Anterior cingulate cortex (tissue), 58 donors: ENCODE results near the gene KCNJ14.
A peak's percentile ranks its signal among the peaks of the same experiment; 100 is the strongest.

Experiments used
- DNase-seq, 58 donors: peaks; one replicate each; lab custom pipeline; 2025; lab: John Stamatoyannopoulos, UW

KCNJ14 gene

DNA sequence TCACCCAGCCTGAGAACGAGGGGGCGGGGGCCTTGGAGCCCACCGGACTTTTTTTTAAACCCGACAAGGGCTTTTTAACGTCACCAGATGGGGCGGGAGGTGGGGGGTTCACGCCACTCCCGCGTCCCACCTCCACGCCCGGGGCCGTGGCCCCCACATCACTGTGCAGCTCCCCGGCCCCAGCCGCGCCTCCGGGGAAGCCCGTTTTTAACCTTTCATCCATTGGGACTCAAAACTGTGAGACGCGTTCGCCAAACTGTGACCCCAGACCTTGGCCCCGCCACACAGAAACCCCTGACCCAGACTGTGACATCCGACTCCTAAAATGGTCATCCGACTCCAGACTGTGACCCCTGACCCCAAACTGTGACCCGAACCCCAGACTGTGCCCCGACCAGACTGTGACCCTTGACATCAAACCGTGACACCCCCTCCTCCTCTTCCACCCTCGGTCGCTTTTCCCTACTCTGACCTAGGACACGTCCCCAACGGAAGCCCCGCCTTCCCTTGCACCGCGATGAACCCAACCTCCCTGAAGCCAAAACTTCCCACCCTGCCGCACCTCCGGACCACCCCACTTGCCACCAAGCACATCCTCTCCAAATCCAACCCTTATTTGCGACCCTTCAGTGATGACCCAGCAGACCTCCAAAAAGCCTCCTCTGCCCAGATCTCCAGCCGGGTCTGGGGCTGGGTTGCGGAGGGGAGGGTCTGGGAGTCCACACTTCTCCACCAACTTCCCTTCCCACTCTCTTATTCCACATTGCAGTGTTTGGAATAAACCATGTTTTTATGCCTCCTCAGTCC is 11.0 kb upstream of the KCNJ14 start:
- no peak for DNase-seq

DNA sequence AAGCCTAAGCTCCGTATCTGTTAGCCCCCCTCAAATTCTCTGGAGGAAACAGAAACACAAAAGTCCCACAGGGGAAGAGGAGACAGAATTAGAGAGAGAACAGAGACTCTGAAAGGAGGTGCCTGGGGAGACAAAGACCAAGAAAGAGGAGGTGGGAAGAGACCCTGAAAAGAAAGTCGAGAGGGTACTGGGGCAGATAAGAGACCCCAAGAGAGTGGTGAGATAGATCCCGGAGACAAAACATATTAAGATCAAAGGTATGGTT is 10.5 kb upstream of the KCNJ14 start:
- no peak for DNase-seq

- peak in 31 of 58 donors; percentile 14 to 88 (median 57) for DNase-seq
Measured at GRCh38 chr19:48445256-48445605, 10.1 kb upstream of the KCNJ14 start.

DNA sequence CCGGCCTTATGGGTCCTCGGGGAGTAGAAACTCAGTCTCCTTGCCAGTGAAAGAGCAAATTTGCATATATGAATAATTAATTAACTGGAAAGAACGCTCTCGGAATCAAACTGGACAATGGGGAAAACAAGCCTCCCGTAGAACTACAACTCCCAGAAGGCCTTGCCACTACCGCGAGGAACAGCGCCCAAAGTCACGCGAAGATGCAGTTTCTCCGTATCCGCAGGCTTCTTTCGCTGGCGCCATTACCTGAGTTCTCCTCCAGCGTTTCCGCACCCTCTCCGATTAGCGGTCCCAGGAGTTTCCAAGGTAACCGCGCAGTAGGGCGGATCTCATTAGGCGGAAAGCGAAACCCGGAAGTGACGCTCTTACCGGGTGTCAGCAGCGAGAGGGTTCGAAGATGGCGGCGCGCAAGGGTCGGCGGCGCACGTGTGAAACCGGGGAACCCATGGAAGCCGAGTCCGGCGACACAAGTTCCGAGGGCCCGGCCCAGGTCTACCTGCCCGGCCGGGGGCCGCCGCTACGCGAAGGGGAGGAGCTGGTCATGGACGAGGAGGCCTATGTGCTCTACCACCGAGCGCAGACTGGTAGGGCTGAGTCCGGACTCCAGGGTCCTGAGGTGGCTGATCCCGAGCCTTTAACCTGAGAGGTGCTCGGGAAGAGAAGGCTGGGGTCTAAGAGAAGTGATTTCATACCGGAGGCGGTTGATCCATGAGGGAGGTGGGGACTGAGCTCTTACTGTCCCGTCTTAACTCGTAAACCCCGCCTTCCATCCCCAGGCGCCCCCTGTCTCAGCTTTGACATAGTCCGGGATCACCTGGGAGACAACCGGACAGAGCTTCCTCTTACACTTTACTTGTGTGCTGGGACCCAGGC is 9.5 kb upstream of the KCNJ14 start, which contains the start of gene GRWD1:
Gene GRWD1, plus strand, starts transcription at position 378 of the 876 bp plus-strand sequence. Its CDS starts 23 bp downstream, at position 401.
- peak; percentile 42 to 95 (median 86) for DNase-seq

- no peak for DNase-seq
Measured at GRCh38 chr19:48446579-48446978, 8.8 kb upstream of the KCNJ14 start.

DNA sequence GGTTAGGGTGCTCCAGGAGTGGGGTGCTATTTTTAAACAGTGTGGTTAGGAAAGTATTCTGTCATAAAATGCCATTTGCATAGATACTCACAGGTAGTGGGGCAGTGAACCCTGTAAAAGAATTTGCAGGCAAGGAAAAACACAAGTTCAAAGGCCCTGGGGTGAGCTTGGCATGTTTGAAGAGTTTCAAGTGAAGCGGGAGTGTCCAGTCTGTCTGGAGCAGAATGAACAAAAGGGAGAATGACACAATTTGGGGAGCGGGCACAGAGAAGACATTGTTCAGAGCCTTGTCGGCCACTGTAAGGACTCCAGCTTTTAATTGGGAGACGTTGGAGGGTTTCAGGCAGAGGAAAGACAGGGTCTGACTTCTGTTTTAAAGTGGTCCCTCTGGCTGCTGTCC is 6.8 kb upstream of the KCNJ14 start:
- DNase-seq, result no peak

DNA sequence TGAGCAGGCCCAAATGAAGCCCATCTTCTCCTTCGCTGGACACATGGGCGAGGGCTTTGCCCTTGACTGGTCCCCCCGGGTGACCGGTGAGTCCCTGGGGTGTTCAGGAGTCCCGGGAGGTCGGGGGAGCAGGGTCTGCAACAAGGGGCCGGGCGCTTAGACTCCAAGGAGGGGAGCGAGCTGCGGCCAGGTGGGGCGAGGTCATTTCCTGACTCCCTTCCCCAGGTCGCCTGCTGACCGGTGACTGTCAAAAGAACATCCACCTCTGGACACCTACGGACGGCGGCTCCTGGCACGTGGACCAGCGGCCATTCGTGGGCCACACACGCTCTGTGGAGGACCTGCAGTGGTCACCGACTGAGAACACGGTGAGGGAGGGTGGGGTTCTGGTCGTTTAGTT is 4.9 kb upstream of the KCNJ14 start:
- no peak for DNase-seq

- DNase-seq, result no peak
Measured at GRCh38 chr19:48450863-48451262, 4.5 kb upstream of the KCNJ14 start.

- DNase-seq, result no peak
Measured at GRCh38 chr19:48451624-48452023, 3.8 kb upstream of the KCNJ14 start.

DNA sequence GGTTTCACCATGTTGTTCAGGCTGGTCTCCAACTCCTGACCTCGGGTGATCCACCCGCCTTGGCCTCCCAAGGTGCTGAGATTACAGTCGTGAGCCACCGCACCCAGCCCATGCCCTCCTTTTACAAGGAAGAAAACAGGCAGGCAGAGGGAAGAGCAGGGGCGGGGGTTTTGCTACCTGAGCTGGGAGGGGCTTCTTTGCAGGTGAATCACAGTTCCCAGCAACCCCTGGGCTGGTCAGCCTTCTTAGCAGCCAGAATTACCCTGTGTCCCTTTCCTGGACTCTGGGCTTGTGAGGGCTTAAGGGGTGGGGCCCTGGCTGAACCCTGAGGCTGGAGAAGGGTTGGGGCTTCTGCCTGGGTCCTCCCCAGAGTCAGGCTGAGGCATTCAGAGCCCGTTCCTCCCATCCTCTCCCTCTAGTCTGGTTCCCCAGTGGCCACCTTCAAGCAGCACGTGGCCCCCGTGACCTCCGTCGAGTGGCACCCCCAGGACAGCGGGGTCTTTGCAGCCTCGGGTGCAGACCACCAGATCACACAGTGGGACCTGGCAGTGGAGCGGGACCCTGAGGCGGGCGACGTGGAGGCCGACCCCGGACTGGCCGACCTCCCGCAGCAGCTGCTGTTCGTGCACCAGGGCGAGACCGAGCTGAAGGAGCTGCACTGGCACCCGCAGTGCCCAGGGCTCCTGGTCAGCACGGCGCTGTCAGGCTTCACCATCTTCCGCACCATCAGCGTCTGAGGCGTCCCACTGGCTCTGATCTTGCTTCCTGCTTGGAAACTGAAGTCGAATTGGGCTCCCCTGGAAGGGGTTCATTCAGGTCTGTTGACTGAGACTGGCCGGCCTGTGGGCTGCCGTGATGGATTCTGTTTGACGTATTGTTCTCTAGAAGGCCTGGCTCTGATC is 2.8 kb upstream of the KCNJ14 start:
- peak in 1 of 58 donors; percentile 7 for DNase-seq

GRCh38 chr19:48454150-48454730 is 1.1 kb upstream of the KCNJ14 start:
- DNase-seq, result peak in 25 of 58 donors; percentile 6 to 69 (median 28)

GRCh38 chr19:48455908-48456562 is 661 bp downstream of the KCNJ14 start:
- DNase-seq, result no peak

GRCh38 chr19:48456864-48457263 is 1.5 kb downstream of the KCNJ14 start:
- no peak for DNase-seq

GRCh38 chr19:48458016-48458415 is 2.6 kb downstream of the KCNJ14 start:
- DNase-seq, result no peak

DNA sequence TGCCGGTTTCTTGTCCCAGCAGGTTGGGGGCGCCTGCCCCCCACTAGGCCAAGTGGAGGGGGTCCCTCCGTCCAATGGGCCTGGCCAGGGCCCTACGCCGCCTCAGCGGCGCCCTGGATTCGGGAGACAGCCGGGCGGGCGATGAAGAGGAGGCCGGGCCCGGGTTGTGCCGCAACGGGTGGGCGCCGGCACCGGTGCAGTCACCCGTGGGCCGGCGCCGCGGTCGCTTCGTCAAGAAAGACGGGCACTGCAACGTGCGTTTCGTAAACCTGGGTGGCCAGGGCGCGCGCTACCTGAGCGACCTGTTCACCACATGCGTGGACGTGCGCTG is 6.2 kb downstream of the KCNJ14 start:
- no peak for DNase-seq

- DNase-seq, result no peak
Measured at GRCh38 chr19:48461982-48462655, 6.7 kb downstream of the KCNJ14 start.

DNA sequence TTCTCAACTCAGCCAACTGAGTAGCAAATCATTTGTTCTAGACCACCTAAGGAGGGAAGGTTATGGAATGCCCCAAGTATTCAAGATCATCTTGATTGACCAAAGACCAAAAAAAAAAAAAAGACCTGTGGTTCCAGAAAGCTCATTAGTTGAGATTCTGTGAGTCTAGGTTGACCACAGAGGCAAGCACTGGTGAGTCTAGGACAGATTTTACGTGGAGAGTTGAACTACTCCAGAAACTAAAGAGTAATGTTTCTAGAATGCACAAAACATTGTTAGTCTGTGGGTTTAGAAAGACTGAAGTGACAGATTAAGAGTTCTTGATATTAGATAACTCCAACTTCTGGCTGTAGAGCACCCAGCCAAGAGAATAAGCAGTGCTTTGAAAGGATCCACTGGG is 9.8 kb downstream of the KCNJ14 start:
- no peak for DNase-seq

DNA sequence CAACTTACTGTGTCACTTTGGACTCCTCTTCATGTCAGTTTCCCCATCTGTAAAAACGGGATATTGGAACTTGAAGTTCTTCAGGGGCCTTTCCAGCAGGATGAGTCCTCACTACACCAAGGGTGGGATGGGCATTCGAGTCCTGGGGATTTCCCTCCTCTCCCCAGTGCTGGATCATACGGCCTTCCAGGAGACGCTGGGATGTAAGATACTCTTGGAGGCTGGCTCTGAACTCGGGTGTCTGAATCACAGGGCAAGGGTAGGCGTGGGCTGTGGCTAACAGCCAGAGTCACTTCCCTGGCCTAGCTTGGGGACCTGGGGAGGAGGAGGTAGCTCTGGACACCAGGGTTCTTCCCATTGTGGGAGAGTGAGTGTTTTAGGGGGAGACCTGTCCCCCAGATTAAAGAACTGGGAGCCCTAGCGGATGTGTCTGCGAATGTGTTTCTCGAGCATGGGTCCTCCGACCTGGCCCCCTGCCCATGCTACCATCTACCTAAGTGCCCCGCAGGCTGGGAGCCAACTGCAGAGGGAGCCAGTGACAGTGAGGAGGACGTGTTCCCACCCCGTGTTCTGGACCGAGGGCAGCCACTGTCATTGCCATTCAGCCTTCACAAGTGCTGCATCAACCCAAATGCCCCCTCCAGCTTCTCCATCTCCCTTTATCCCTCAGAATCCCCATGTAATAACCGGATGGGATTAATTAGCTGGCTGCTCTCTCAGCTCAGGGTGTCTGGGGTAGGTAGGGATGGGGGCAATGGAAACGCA is 11.4 kb downstream of the KCNJ14 start:
- DNase-seq, result no peak
